ENCODE results near the gene NCAM2. TPM values are rescaled to one million over a fixed set of nuclear protein-coding genes. Genes with fewer than 3 reads are reported as not detected.
"Not testable (repeated sequence)": the region's sequence is repeated elsewhere in the genome, so short reads cannot be mapped to it uniquely, and the experiment has no call there.

The NCAM2 gene
- total RNA-seq, 1 donor from 2014 or later: 4.3 TPM

- peaks cover 12% of the 10 kb centered on the region for H3K36me3 Mint-ChIP-seq (ENCODE audit: unreplicated experiment)
- DNase-seq: no peak
- H3K27ac Mint-ChIP-seq (ENCODE audit: unreplicated experiment): no peak overlapping the region
- no peak for TF ChIP-seq CTCF (IDR thresholded peaks at IDR 0.05; ENCODE audit: partially characterized antibody, unreplicated experiment)
- no peak overlapping the region for H3K4me3 Mint-ChIP-seq (ENCODE audit: unreplicated experiment)
- no peaks in the 10 kb centered on the region for H3K27me3 Mint-ChIP-seq (ENCODE audit: unreplicated experiment)
- H3K9me3 Mint-ChIP-seq (ENCODE audit: unreplicated experiment): peaks cover 9% of the 10 kb centered on the region
- H3K4me1 Mint-ChIP-seq (ENCODE audit: low read depth, unreplicated experiment): no peaks in the 10 kb centered on the region
Observed at GRCh38 chr21:21396424-21396823, 398.2 kb downstream of the NCAM2 start.

- TF ChIP-seq CTCF (IDR thresholded peaks at IDR 0.05; ENCODE audit: partially characterized antibody, unreplicated experiment): no peak
- Mint-ChIP-seq H3K27me3 (ENCODE audit: unreplicated experiment) (no peaks in the 10 kb centered on the region), H3K36me3 (ENCODE audit: unreplicated experiment) (peaks cover 12% of the 10 kb centered on the region), H3K4me3 (ENCODE audit: unreplicated experiment) (no peak overlapping the region), H3K27ac (ENCODE audit: unreplicated experiment) (no peak overlapping the region), H3K9me3 (ENCODE audit: unreplicated experiment) (peaks cover 9% of the 10 kb centered on the region), H3K4me1 (ENCODE audit: low read depth, unreplicated experiment) (no peaks in the 10 kb centered on the region)
- no peak for DNase-seq
Observed at GRCh38 chr21:21397464-21397863, 399.3 kb downstream of the NCAM2 start.

- no peak for DNase-seq
- TF ChIP-seq CTCF (IDR thresholded peaks at IDR 0.05; ENCODE audit: partially characterized antibody, unreplicated experiment): no peak
- H3K36me3 Mint-ChIP-seq (ENCODE audit: unreplicated experiment): peaks cover 1% of the 10 kb centered on the region
- no peaks in the 10 kb centered on the region for H3K4me1 Mint-ChIP-seq (ENCODE audit: low read depth, unreplicated experiment)
- no peak overlapping the region for H3K4me3 Mint-ChIP-seq (ENCODE audit: unreplicated experiment)
- H3K9me3 Mint-ChIP-seq (ENCODE audit: unreplicated experiment): peaks cover 4% of the 10 kb centered on the region
- no peak overlapping the region for H3K27ac Mint-ChIP-seq (ENCODE audit: unreplicated experiment)
- H3K27me3 Mint-ChIP-seq (ENCODE audit: unreplicated experiment): no peaks in the 10 kb centered on the region
Observed at GRCh38 chr21:21401444-21401843, 403.2 kb downstream of the NCAM2 start.

GRCh38 chr21:21402187-21402586 lies 404.0 kb downstream of the NCAM2 start:
- not testable (repeated sequence) for H3K27me3 Mint-ChIP-seq (ENCODE audit: unreplicated experiment); H3K4me1 Mint-ChIP-seq (ENCODE audit: low read depth, unreplicated experiment); H3K36me3 Mint-ChIP-seq (ENCODE audit: unreplicated experiment); H3K4me3 Mint-ChIP-seq (ENCODE audit: unreplicated experiment); H3K9me3 Mint-ChIP-seq (ENCODE audit: unreplicated experiment); DNase-seq; H3K27ac Mint-ChIP-seq (ENCODE audit: unreplicated experiment)

GRCh38 chr21:21404261-21404660 lies 406.1 kb downstream of the NCAM2 start:
- H3K27ac Mint-ChIP-seq (ENCODE audit: unreplicated experiment); H3K4me1 Mint-ChIP-seq (ENCODE audit: low read depth, unreplicated experiment); H3K27me3 Mint-ChIP-seq (ENCODE audit: unreplicated experiment); H3K9me3 Mint-ChIP-seq (ENCODE audit: unreplicated experiment); H3K36me3 Mint-ChIP-seq (ENCODE audit: unreplicated experiment); DNase-seq; H3K4me3 Mint-ChIP-seq (ENCODE audit: unreplicated experiment): not testable (repeated sequence)

- no peaks in the 10 kb centered on the region for H3K27me3 Mint-ChIP-seq (ENCODE audit: unreplicated experiment)
- no peaks in the 10 kb centered on the region for H3K36me3 Mint-ChIP-seq (ENCODE audit: unreplicated experiment)
- no peak for DNase-seq
- H3K4me1 Mint-ChIP-seq (ENCODE audit: low read depth, unreplicated experiment): no peaks in the 10 kb centered on the region
- no peak for TF ChIP-seq CTCF (IDR thresholded peaks at IDR 0.05; ENCODE audit: partially characterized antibody, unreplicated experiment)
- no peak overlapping the region for H3K4me3 Mint-ChIP-seq (ENCODE audit: unreplicated experiment)
- H3K27ac Mint-ChIP-seq (ENCODE audit: unreplicated experiment): no peak overlapping the region
- H3K9me3 Mint-ChIP-seq (ENCODE audit: unreplicated experiment): peaks cover 1% of the 10 kb centered on the region
Observed at GRCh38 chr21:21406921-21407320, 408.7 kb downstream of the NCAM2 start.

Data from glutamatergic neuron (in vitro differentiated cells).